Astrocyte of the cerebellum (primary cell): ENCODE data around the gene RFT1.
A peak's percentile ranks its signal among the peaks of the same experiment; 100 is the strongest.

ENCODE experiments used
- DNase-seq: peaks from one replicate; pipeline ENCODE4 v3.0.0-alpha.2; 2011; ENCODE audit warnings: low read depth
- H3K4me3 ChIP-seq: 2 replicates; pipeline ENCODE4 v1.5.1; 2011; ENCODE audit warnings: mild to moderate bottlenecking, low read depth, low read length, moderate library complexity
- in situ Hi-C: cut with HindIII; loops from 2 replicates; pipeline ENCODE4 v1.10.0; 2017; ENCODE audit warnings: low sequenced_read_pairs
- TF ChIP-seq, protein P1 (sequence below): IDR thresholded peaks from 2 replicates; pipeline ENCODE4 v1.5.1; 2012; ENCODE audit warnings: low read length, low read depth, moderate library complexity, mild to moderate bottlenecking; ENCODE audit errors: missing control alignments

The RFT1 gene

GRCh38 chr3:53074366-53074696 is 55.9 kb downstream of the RFT1 start:
- H3K4me3 ChIP-seq = no peak overlapping the region
- TF ChIP-seq, protein P1, sequence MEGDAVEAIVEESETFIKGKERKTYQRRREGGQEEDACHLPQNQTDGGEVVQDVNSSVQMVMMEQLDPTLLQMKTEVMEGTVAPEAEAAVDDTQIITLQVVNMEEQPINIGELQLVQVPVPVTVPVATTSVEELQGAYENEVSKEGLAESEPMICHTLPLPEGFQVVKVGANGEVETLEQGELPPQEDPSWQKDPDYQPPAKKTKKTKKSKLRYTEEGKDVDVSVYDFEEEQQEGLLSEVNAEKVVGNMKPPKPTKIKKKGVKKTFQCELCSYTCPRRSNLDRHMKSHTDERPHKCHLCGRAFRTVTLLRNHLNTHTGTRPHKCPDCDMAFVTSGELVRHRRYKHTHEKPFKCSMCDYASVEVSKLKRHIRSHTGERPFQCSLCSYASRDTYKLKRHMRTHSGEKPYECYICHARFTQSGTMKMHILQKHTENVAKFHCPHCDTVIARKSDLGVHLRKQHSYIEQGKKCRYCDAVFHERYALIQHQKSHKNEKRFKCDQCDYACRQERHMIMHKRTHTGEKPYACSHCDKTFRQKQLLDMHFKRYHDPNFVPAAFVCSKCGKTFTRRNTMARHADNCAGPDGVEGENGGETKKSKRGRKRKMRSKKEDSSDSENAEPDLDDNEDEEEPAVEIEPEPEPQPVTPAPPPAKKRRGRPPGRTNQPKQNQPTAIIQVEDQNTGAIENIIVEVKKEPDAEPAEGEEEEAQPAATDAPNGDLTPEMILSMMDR = no peak
- in situ Hi-C loops = no loop called here
- DNase-seq = no peak

GRCh38 chr3:53073553-53074365 is 56.5 kb downstream of the RFT1 start:
- in situ Hi-C loops = no loop called here
- TF ChIP-seq, protein P1 = no peak
- no peak overlapping the region for H3K4me3 ChIP-seq
- no peak for DNase-seq

DNA sequence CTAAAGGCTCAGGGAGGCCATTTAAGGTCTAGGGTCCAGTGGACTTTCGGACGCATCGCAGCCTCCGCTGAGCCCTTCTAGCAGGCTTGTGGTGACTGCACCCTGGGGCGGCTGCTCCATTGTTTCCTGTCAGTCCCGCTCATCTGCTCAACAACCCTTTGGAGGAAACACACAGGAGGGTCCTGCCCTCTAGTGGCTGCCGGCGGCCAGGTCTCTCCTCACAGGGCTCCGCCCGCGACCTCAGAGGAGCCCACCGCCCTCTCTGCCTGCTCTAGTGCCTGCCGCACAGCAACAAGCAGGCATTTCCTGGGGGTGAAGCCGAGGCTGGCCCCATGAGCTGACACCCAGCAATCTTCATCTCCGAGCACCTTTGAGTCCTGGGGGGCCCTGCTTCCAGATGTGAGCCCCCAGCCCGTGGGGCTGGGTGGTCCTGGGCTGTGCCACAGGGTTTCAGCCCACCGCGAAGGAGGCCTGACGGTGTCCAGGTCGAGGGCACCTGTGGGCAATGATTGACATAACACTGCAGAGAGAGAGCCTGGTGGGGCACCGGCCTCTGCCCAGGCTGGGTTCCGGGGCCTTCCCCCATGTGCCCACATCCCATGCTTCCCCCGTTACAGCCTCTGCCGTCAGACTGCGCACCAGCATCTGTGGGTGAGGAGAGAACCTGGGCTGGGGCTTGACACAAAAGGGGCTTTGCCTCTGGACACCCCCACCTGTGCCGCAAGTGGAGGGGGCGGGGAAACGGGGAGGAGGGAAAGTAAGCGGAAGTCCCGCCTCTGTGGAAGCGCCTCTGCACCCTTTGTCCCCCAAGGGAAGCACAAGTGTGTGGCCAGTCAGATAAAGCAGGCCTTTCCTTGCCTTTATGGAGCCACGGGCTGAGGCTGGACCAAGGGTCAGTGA is 57.3 kb downstream of the RFT1 start:
- H3K4me3 ChIP-seq = peak overlapping the region; percentile 24
- DNase-seq = no peak
- TF ChIP-seq, protein P1 = peak; percentile 92
- in situ Hi-C loops = no loop called here

- no peak for DNase-seq
- H3K4me3 ChIP-seq = no peak overlapping the region
- TF ChIP-seq, protein P1 = no peak
- in situ Hi-C loops = no loop called here
Observed at GRCh38 chr3:53071882-53072431, 58.3 kb downstream of the RFT1 start.

DNA sequence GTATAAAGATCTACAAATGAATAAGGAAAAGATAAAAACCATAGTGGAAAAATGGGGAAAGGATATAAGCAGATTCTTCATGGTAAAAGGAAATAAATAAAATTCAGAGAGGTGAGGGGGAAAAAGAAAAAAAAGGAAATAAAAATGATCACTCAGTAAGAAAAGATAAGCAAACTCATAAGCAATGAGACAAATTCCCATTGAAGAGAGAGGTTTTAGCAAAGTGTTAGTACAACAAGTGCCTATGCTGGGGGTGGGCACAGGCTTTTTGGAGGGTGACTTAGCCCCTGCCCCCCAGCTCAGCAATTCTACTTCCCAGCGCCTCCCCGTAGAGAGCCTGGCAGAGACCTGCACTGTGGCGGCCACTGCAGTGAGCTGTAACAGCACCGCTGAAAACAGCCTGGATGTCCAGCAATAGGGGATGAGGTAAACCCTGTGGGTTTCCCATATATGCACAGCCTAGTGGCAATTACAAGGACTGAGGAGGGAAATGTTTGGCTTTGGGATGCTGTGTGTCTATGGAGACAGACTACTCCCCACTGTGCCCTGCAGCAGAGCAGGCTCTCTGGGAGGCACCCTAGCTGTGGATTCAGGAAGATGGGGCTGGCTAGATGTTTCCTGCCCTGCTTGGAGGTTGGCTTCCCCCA is 60.7 kb downstream of the RFT1 start:
- in situ Hi-C loops = no loop called here
- no peak for DNase-seq
- H3K4me3 ChIP-seq = no peak overlapping the region
- TF ChIP-seq, protein P1 = peak; percentile 20

GRCh38 chr3:53068176-53068575 is 62.1 kb downstream of the RFT1 start:
- TF ChIP-seq, protein P1 = no peak

More at GRCh38 chr3:53068176-53068575, 62.1 kb downstream of the RFT1 start:
- in situ Hi-C loops = no loop called here
- no peak overlapping the region for H3K4me3 ChIP-seq
- no peak for DNase-seq
